OCI-M2 (cell line): ENCODE data around the gene MARVELD2.
A peak's percentile ranks its signal among the peaks of the same experiment; 100 is the strongest.
"Not testable (repeated sequence)": the region's sequence is repeated elsewhere in the genome, so short reads cannot be mapped to it uniquely, and the experiment has no call there.

Experiments used
- DNase-seq: peaks from one replicate; lab custom pipeline; 2025; ENCODE audit not compliant: unreplicated experiment; lab: John Stamatoyannopoulos, UW

MARVELD2 gene, protein sequence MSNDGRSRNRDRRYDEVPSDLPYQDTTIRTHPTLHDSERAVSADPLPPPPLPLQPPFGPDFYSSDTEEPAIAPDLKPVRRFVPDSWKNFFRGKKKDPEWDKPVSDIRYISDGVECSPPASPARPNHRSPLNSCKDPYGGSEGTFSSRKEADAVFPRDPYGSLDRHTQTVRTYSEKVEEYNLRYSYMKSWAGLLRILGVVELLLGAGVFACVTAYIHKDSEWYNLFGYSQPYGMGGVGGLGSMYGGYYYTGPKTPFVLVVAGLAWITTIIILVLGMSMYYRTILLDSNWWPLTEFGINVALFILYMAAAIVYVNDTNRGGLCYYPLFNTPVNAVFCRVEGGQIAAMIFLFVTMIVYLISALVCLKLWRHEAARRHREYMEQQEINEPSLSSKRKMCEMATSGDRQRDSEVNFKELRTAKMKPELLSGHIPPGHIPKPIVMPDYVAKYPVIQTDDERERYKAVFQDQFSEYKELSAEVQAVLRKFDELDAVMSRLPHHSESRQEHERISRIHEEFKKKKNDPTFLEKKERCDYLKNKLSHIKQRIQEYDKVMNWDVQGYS

DNA sequence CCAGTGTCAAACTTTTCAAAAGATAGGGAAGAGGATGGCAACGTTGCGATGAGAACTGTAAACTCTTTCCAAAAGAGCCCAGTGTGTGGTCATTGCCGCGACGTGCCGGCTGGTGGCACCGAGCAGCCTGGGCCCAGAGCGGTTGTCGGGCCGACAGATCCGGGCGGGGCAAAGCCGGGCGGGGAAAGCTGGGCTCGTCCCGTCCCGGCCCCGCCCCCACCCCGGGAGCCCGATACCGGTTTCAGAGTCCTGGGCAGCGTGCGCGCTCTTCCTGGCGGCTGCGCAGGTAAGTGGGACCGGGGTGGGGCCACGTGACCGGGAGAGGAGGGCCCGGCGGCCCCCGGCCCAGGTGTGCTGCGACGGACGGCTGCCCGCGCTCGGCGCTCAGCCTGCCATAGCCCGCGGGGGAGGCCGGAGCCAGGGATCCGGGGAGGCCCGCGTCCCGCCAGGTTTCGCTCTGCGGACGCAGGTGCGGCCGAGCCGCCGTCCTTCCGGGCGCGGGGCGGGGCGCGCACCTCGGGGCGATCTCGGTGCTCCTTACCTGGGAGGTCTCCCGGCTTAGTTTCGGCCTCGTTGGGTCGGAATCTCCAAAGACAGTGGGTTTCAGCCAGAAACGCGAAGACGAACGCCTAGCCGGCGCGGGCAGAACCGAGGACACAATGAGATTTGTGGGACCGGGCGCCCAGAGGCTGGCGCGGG is at the start of gene MARVELD2:
Gene MARVELD2, plus strand, starts transcription at position 232 of the 699 bp plus-strand sequence. CDS start 4,270 bp downstream, outside the sequence.
- DNase-seq, result no peak

DNA sequence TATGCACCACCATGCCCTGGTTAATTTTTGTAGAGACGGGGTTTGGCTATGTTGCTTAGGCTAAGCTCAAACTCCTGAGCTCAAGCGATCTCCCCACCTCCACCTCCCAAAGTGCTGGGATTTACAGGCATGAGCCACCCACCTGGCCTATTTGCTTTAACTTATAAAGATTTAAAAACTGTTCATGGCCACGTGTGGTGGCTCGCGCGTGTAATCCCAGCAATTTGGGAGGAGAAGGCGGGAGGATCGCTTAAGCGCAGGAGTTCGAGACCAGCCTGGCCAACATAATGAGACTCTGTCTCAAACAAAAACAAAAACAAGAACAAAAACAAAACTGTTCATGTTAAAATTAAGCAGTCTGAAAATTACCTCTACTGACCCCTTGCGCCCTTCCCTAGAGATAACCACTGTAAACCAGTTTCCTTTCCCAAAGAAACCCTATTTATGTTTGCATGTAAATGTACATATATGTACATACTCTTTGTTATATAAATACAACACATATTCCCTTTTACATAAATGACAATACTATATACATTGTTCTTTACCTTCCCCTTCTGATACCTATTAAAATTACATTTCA is 47.1 kb upstream of the MARVELD2 start:
- DNase-seq, result no peak

GRCh38 chr5:69368458-69369339 is 46.2 kb upstream of the MARVELD2 start:
- DNase-seq, result no peak

DNA sequence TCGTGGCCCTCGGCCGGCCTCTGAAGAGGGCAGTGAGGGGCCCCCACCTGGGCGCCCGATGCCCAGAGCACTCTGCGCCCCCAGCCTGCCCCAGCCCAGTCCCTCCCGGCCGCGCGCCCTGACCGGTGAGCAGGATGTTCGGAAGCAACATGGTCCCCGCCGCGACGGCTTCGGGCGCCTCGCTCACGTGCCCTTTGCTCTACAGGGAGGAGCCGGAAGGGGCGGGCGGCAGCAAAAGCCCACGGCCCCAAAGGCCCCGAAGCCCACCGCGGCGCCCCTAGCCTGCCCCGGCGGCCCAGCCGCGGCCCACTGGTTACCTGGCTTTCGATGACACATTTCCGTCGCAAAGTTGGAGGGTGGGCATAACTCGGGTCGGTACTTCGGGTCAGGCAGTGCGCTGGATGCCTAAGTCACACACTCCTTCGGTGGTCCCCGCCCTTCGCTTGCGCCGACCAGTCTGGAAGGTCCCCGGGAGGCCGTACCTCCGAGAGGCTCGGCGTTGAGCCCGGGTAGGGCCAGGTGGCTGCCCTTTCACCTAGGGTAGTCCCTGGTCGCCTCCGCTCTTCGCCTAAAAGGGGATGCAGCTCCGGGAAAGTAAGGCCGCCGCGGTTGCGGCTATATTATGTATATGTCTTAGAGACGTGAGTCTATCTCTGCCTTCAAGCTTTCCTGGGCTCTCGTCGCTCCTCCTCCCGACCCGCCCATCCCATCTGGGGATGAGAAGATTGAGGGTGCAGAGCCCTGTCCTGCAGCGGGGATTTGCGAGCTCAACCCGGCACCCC is 45.4 kb upstream of the MARVELD2 start, which contains the start of the genes AK6, RAD17 and TAF9:
Gene AK6, minus strand, starts transcription at position 181 of the 782 bp plus-strand sequence. Its CDS starts 30 bp downstream, at position 151.
Gene RAD17, plus strand, starts transcription at position 479 of the 782 bp plus-strand sequence. CDS start 2,391 bp downstream, outside the sequence.
Gene TAF9, minus strand, starts transcription at position 181 of the 782 bp plus-strand sequence. CDS start 3,783 bp downstream, outside the sequence.
- DNase-seq, result peak; percentile 70

DNA sequence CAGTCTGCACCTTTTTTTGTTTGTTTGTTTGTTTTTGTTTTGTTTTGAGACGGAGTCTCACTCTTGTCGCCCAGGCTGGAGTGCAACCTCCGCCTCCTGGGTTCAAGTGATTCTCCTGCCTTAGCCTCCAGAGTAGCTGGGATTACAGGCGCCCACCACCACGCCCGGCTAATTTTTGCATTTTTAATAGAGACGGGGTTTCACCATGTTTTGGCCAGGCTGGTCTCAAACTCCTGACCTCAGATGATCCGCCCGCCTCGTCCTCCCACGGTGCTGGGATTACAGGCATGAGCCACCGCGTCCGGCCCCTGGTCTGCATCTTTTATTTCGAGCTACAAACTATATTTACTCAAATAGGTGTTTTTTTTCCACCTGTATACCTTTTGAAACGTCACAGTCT is 44.6 kb upstream of the MARVELD2 start:
- not testable (repeated sequence) for DNase-seq

DNA sequence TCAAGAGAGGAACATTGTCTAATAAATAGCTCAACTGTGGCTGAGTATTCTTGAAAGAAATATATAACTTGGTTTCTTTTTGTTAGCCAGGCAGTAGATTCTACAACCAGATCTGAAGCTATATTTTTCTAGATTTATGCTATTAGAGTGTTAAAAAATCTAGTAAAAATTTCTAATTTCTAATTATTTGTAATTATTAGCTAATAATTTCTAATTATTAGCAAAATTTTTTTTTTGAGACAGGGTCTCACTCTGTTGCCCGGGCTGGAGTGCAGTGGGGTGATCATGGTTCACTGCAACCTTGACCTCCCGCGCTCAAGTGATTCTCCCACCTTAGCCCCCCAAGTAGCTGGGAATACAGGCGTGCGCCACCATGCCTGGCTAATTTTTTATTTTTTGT is 42.5 kb upstream of the MARVELD2 start:
- no peak for DNase-seq

- no peak for DNase-seq
Measured at GRCh38 chr5:69374911-69375446, 39.9 kb upstream of the MARVELD2 start.

DNA sequence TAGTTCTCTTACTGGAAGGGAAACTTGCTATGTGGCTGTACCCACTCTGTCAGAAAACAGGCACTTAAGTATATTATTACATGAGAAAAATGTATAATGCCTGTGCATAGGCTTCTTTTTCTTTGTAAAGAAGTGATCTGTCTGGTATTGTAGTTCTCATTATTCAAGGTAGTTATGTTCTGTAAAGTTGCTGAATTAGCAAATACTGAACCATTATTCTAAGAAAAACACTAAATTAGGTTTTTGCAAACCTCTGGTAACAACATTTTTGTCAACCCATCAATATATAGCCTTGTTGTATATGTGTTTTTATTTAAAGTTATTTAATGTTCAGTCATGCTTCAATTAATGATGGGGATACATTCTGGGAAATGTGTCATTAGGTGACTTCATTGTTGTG is 36.5 kb upstream of the MARVELD2 start:
- no peak for DNase-seq

DNA sequence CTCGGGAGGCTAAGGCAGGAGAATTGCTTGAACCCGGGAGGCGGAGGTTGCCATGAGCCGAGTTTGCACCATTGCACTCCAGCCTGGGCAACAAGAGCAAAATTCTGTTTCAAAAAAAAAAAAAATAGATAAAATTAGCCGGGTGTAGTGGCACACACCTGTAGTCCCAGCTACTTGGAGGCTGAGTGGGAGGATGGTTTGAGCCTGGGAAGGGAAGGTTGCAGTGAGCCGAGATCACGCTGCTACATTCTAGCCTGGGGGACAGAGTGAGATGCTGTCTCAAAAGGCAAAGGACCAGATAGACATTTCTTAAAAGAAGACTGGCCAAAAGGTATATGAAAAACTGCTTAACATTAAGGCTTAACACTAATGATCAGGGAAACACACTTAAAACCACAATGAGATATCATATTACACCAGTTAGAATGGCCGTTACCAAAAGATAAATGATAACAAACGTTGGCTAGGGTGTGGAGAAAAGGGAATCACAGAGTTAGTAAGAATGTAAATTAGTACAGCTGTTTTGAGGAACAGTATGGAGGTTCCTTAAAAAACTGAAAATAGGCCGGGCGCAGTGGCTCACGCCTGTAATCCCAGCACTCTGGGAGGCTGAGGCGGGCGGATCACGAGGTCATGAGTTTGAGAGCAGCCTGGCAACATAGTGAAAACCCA is 10.1 kb upstream of the MARVELD2 start:
- DNase-seq, result no peak

- no peak for DNase-seq
Measured at GRCh38 chr5:69415584-69415958, 655 bp downstream of the MARVELD2 start.

DNA sequence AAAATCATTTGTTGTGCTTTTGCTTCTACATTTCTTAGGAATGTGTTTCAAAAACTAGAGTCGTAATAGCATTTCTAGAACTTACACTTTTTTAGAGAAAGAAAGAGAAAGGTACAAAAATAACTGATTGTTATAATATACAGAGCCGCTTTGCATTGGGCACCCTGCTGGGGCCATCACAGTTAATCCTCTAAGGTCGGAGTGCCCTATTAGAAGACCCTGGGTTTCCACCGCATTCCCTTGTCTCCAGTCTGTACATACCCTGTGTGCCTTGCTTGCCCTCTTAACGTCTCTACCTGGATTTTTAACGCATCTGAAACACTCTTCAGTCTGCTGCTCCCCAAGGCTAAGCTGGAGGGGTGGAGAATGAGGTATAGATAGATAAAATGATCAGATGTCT is 1.3 kb downstream of the MARVELD2 start:
- no peak for DNase-seq

- no peak for DNase-seq
Measured at GRCh38 chr5:69416699-69417098, 1.8 kb downstream of the MARVELD2 start.

DNA sequence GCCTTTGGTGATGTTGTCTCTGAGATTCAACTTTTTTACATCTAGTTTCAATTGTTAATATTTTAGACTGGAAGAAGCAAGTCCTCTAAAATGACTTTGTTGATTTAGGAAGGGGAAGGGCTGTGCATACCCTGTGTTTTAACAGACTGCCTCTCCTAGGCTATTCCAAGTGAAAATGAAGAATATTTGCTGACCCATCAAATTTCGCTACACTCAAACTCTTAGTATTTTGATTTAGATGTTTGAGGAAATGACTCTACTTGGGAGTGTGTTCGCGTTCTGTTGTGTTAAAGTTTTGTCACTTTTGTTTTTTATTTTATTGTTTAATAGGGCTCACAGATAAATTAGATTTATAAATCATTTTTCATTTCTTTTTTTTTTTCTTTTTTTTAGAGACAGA is 3.6 kb downstream of the MARVELD2 start:
- no peak for DNase-seq

DNA sequence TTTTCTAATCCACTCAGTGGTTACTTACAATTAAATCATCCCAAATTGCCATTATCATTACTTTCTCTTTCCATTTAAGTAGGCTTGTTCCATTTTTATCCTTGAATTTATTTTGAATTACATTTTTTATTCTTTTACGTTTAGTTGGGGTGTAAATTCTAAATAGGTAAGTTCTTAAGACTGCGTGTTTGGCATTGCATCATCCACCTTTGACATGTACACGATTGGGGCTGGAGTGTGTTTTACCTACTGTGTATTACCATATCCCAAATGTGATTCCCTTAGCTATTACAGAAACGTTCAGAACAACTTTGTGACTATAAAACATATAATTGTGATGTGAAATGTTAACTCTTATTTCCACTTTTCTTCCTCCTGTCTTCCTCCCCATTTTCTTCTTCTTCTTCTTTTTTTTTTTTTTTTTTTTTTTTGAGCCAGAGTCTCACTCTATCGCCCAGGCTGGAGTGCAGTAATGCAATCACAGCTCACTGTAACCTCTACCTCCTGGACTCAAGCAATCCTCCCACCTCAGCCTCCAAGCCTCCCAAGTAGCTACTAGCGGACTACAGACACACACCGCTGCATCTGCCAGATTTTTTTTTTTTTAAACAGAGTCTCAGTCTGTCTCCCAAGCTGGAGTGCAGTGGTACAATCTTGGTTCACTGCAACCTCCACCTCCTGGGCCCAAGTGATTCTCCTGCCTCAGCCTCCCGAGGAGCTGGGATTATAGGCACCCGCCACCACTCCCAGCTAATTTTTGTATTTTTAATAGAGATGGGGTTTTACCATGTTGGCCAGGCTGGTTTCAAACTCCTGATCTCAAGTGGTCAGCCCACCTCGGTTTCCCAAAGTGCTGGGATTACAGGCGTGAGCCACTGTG is 16.7 kb downstream of the MARVELD2 start:
- DNase-seq, result no peak

- no peak for DNase-seq
Measured at GRCh38 chr5:69432412-69433206, 17.7 kb downstream of the MARVELD2 start.

GRCh38 chr5:69435276-69435884 is 20.5 kb downstream of the MARVELD2 start:
- not testable (repeated sequence) for DNase-seq
